GM13977 (cell line): ENCODE measurements around the gene BUD23.

Source experiments
- DNase-seq: peaks from one replicate; pipeline ENCODE4 v3.0.0; 2012; ENCODE audit warnings: low spot score
- in situ Hi-C: fragments of 300-500 bp; cut with MboI; formaldehyde crosslinking; loops from one replicate; pipeline ENCODE4 v1.12.0; 2022; ENCODE audit warnings: low sequenced_read_pairs, low pct_unique_long_range_greater_than_20kb, mixed read lengths, inconsistent platforms; ENCODE audit not compliant: unreplicated experiment
- TF ChIP-seq, protein P1 (sequence below): IDR thresholded peaks from 2 replicates; pipeline ENCODE4 v1.5.1; 2012; ENCODE audit warnings: mild to moderate bottlenecking, control low read depth; ENCODE audit not compliant: insufficient read depth; ENCODE audit errors: extremely low read depth, missing control alignments

The BUD23 gene

DNA sequence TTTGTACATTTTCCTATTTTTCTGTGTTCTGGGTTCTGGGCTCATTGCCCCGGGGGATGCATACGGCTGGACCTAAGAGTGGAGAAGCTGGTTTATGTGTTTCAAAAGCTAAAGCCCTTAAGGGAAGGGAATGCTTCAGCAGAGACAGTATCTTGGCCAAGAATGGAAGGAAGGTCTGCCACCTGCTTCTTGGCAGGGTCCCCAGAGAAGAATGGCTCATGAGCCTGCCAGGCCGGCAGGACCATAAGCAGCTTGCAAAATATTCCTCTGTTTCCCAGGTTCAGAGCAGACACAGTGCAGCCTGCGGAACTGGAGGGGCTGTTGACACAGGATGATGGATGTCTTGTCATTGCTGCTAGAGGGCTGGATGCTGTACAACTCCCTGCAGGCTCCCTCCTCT, 63.0 kb downstream of the BUD23 start:
- no peak for DNase-seq
- in situ Hi-C loops = no loop called here
- TF ChIP-seq, protein P1, sequence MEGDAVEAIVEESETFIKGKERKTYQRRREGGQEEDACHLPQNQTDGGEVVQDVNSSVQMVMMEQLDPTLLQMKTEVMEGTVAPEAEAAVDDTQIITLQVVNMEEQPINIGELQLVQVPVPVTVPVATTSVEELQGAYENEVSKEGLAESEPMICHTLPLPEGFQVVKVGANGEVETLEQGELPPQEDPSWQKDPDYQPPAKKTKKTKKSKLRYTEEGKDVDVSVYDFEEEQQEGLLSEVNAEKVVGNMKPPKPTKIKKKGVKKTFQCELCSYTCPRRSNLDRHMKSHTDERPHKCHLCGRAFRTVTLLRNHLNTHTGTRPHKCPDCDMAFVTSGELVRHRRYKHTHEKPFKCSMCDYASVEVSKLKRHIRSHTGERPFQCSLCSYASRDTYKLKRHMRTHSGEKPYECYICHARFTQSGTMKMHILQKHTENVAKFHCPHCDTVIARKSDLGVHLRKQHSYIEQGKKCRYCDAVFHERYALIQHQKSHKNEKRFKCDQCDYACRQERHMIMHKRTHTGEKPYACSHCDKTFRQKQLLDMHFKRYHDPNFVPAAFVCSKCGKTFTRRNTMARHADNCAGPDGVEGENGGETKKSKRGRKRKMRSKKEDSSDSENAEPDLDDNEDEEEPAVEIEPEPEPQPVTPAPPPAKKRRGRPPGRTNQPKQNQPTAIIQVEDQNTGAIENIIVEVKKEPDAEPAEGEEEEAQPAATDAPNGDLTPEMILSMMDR = no peak
